HCT116 (cell line): Measurements from ENCODE around the gene SCAANT1. TPM values are rescaled to one million over a fixed set of nuclear protein-coding genes. Genes with fewer than 3 reads are reported as not detected.

Experiments
- ATAC-seq: fragments of 200-7000 bp; cut with Tn5 transposase; 2 replicates; pipeline ENCODE4 v1.9.1; 2020; ENCODE audit warnings: mild to moderate bottlenecking, moderate library complexity
- BruUV-seq: library from RNA; stranded (reverse); fragments of 400-500 nt; replicated peaks from 2 replicates; lab custom pipeline; 2021; lab: Mats Ljungman, UMichigan
- CTCF ChIA-PET: fragments of 300-600 bp; sonication (Branson Sonifier 250); formaldehyde crosslinking; loops from one replicate; lab custom pipeline; 2021; ENCODE audit warnings: antibody characterized with exemption; lab: Charles Lee
- POLR2A ChIA-PET: fragments of 300-600, 350-600 bp; sonication (Branson Sonifier 250); formaldehyde crosslinking; loops from one replicate; lab custom pipeline; 2021; ENCODE audit warnings: antibody characterized with exemption; lab: Charles Lee
- RAD21 ChIA-PET, 2 experiments: fragments of 300-600 bp; sonication (Branson Sonifier 250); formaldehyde crosslinking; loops; one replicate each; lab custom pipeline; 2023; ENCODE audit warnings: low total read pairs in 2 of 2; ENCODE audit not compliant: uncharacterized antibody in 2 of 2, unreplicated experiment in 2 of 2, low non-redundant PET in 1 of 2; lab: Charles Lee
- DNase-seq: peaks from one replicate; pipeline ENCODE4 v3.0.0-alpha.2; 2010; ENCODE audit warnings: low read depth, low spot score
- H2AFZ ChIP-seq: fragments of 200-600 bp; shearing (Covaris generic), sonication (generic); 2 replicates; pipeline ENCODE4 v1.6.1; 2017; ENCODE audit warnings: low read depth, mixed run types, mixed read lengths, antibody characterized with exemption, low read length; ENCODE audit not compliant: poor library complexity, severe bottlenecking
- H3K27ac ChIP-seq: 2 replicates; pipeline ENCODE4 v1.5.1; 2012; ENCODE audit warnings: low read depth, low read length
- H3K27me3 ChIP-seq: fragments of 200-600 bp; sonication (generic); 2 replicates; pipeline ENCODE4 v1.6.1; 2016; ENCODE audit warnings: mixed run types, low read length, mixed read lengths; ENCODE audit not compliant: insufficient read depth
- H3K36me3 ChIP-seq, 2 experiments: fragments of 200-500 bp in 1 of 2; fragments of 200-600 bp in 1 of 2; sonication (Bioruptor generic) in 1 of 2; sonication (generic) in 1 of 2; 2 replicates each; pipeline versions ENCODE4 v1.5.1 to v1.6.1; 2014 to 2016; ENCODE audit warnings: low read length in 2 of 2, inconsistent platforms in 1 of 2, mixed read lengths in 1 of 2, mixed run types in 1 of 2; ENCODE audit not compliant: insufficient read depth in 2 of 2, control insufficient read depth in 1 of 2
- H3K4me1 ChIP-seq, 2 experiments: fragments of 200-600 bp in 1 of 2; sonication (generic) in 1 of 2; 2 replicates each; pipeline versions ENCODE4 v1.5.1 to v1.6.1; 2012 to 2017; ENCODE audit warnings: low read length in 2 of 2, inconsistent platforms in 1 of 2, mild to moderate bottlenecking in 1 of 2, mixed read lengths in 1 of 2, mixed run types in 1 of 2, moderate library complexity in 1 of 2; ENCODE audit not compliant: insufficient read depth in 2 of 2, control insufficient read depth in 1 of 2
- H3K4me2 ChIP-seq: fragments of 200-600 bp; sonication (generic); 2 replicates; pipeline ENCODE4 v1.6.1; 2017; ENCODE audit warnings: mixed run types, low read length, mixed read lengths
- H3K4me3 ChIP-seq, 2 experiments: fragments of 200-600 bp in 1 of 2; sonication (generic) in 1 of 2; replicated peaks in 1 of 2; 2 replicates each; pipeline ENCODE4 v1.5.1; 2011 to 2016; ENCODE audit warnings: low read length in 2 of 2, control low read depth in 1 of 2, low read depth in 1 of 2, mild to moderate bottlenecking in 1 of 2, mixed read lengths in 1 of 2, mixed run types in 1 of 2
- H3K79me2 ChIP-seq: fragments of 200-600 bp; sonication (generic); 2 replicates; pipeline ENCODE4 v1.6.1; 2017; ENCODE audit warnings: mild to moderate bottlenecking, mixed run types, low read length, moderate library complexity, mixed read lengths; ENCODE audit not compliant: insufficient read depth
- H3K9ac ChIP-seq: fragments of 200-600 bp; sonication (generic); 2 replicates; pipeline ENCODE4 v1.6.1; 2016; ENCODE audit warnings: low read length, mixed read lengths
- H3K9me2 ChIP-seq: fragments of 200-600 bp; sonication (generic), shearing (Covaris generic); 2 replicates; pipeline ENCODE4 v1.6.1; 2017; ENCODE audit warnings: mixed run types, mild to moderate bottlenecking, moderate library complexity; ENCODE audit not compliant: insufficient read depth
- H3K9me3 ChIP-seq, 2 experiments: fragments of 200-500 bp in 1 of 2; fragments of 200-600 bp in 1 of 2; sonication (Bioruptor generic) in 1 of 2; sonication (generic) in 1 of 2; 2 replicates each; pipeline ENCODE4 v1.6.1; 2014 to 2017; ENCODE audit warnings: low read length in 2 of 2, mixed read lengths in 2 of 2, inconsistent platforms in 1 of 2, low read depth in 1 of 2, mild to moderate bottlenecking in 1 of 2, mixed run types in 1 of 2, moderate library complexity in 1 of 2; ENCODE audit not compliant: control insufficient read depth in 1 of 2, insufficient read depth in 1 of 2
- H4K20me1 ChIP-seq: fragments of 200-600 bp; sonication (generic), shearing (Covaris generic); 2 replicates; pipeline ENCODE4 v1.6.1; 2017; ENCODE audit warnings: mixed run types, mild to moderate bottlenecking, moderate library complexity; ENCODE audit not compliant: insufficient read depth
- CBX3 ChIP-seq: IDR thresholded peaks from 2 replicates; pipeline ENCODE4 v1.6.1; 2012; ENCODE audit warnings: low read depth
- CEBPB ChIP-seq: IDR thresholded peaks from 2 replicates; pipeline ENCODE4 v1.6.1; 2012; ENCODE audit warnings: low read depth
- EGR1 ChIP-seq: IDR thresholded peaks from 2 replicates; pipeline ENCODE4 v1.6.1; 2012; ENCODE audit warnings: low read depth
- ELF1 ChIP-seq: IDR thresholded peaks from 2 replicates; pipeline ENCODE4 v1.6.1; 2012; ENCODE audit warnings: low read depth, borderline replicate concordance
- EZH2 ChIP-seq: fragments of 200-600 bp; sonication (generic); IDR thresholded peaks from 2 replicates; pipeline ENCODE4 v1.6.1; 2017; ENCODE audit warnings: antibody characterized with exemption, mixed run types
- MAX ChIP-seq: IDR thresholded peaks from 2 replicates; pipeline ENCODE4 v1.6.1; 2012
- POLR2A ChIP-seq: IDR thresholded peaks from 2 replicates; pipeline ENCODE4 v1.7.0; 2011; ENCODE audit warnings: borderline replicate concordance; ENCODE audit not compliant: insufficient read depth, insufficient read length; ENCODE audit errors: extremely low read depth
- POLR2AphosphoS5 ChIP-seq: IDR thresholded peaks from 2 replicates; pipeline ENCODE4 v1.6.1; 2011; ENCODE audit warnings: mild to moderate bottlenecking, low read depth, low read length, moderate library complexity
- RAD21 ChIP-seq: IDR thresholded peaks from 2 replicates; pipeline ENCODE4 v1.6.1; 2012; ENCODE audit warnings: low read depth, mild to moderate bottlenecking
- REST ChIP-seq: IDR thresholded peaks from 2 replicates; pipeline ENCODE4 v1.6.1; 2012; ENCODE audit warnings: low read depth
- SIN3A ChIP-seq: IDR thresholded peaks from 2 replicates; pipeline ENCODE4 v1.6.1; 2012; ENCODE audit warnings: low read depth
- SP1 ChIP-seq: IDR thresholded peaks from 2 replicates; pipeline ENCODE4 v1.6.1; 2012; ENCODE audit warnings: low read depth
- TCF7L2 ChIP-seq: IDR thresholded peaks from 2 replicates; pipeline ENCODE4 v1.7.0; 2011; ENCODE audit warnings: borderline replicate concordance, inconsistent platforms; ENCODE audit not compliant: insufficient read depth, insufficient read length; ENCODE audit errors: extremely low read depth
- YY1 ChIP-seq: IDR thresholded peaks from 2 replicates; pipeline ENCODE4 v1.6.1; 2011; ENCODE audit warnings: low read length, low read depth, moderate library complexity, mild to moderate bottlenecking; ENCODE audit not compliant: insufficient replicate concordance; ENCODE audit errors: extremely low read depth
- ZBTB33 ChIP-seq: IDR thresholded peaks from 2 replicates; pipeline ENCODE4 v1.6.1; 2011; ENCODE audit warnings: mild to moderate bottlenecking, low read length, moderate library complexity; ENCODE audit not compliant: insufficient replicate concordance; ENCODE audit errors: extremely low read depth
- ZNF274 ChIP-seq: fragments of 200-500 bp; sonication (Bioruptor generic); IDR thresholded peaks from 2 replicates; pipeline ENCODE4 v1.6.1; 2014; ENCODE audit warnings: mild to moderate bottlenecking, low read depth, low read length, inconsistent platforms
- intact Hi-C: fragments of 100-400 bp; cut with micrococcal nuclease; formaldehyde crosslinking; loops from 2 replicates; pipeline ENCODE4 v1.10.0; 2022
- total RNA-seq: library from RNA; stranded (reverse); gene quantifications from one replicate; pipeline ENCODE4 v1.2.1, GENCODE V29; 2021; ENCODE audit not compliant: unreplicated experiment

Gene SCAANT1
- total RNA-seq, 1 experiment from 2014 or later = not detected

GRCh38 chr3:63947594-63947993 is 35.4 kb upstream of the SCAANT1 start:
- no peaks in the 10 kb centered on the region for H3K36me3 ChIP-seq
- peaks cover 6% of the 10 kb centered on the region; the same call in 1 of the 2 replicates for H4K20me1 ChIP-seq
- no peaks in the 10 kb centered on the region for H3K27me3 ChIP-seq
- no TSS peak for BruUV-seq
- no peak overlapping the region for H3K9ac ChIP-seq
- no peak overlapping the region for H2AFZ ChIP-seq
- ChIA-PET RAD21 (no interaction called here), CTCF (no interaction called here), POLR2A (no interaction called here)
- no peak for ATAC-seq
- H3K9me2 ChIP-seq = no peaks in the 10 kb centered on the region
- no peak overlapping the region for H3K27ac ChIP-seq
- TF ChIP-seq SP1 (no peak), CBX3 (no peak), SIN3A (no peak), POLR2A (no peak), ELF1 (no peak)
- no peak overlapping the region for H3K4me2 ChIP-seq
- peaks cover 42% of the 10 kb centered on the region for H3K79me2 ChIP-seq
- no peaks in the 10 kb centered on the region for H3K9me3 ChIP-seq
- H3K4me1 ChIP-seq = no peaks in the 10 kb centered on the region
- intact Hi-C loops = no loop called here
- H3K4me3 ChIP-seq = no peak overlapping the region
- DNase-seq = no peak

GRCh38 chr3:63946753-63947152 is 34.6 kb upstream of the SCAANT1 start:
- H3K27me3 ChIP-seq = no peaks in the 10 kb centered on the region
- H3K9ac ChIP-seq = no peak overlapping the region
- H3K9me2 ChIP-seq = no peaks in the 10 kb centered on the region
- BruUV-seq = no TSS peak
- no peak overlapping the region for H3K4me3 ChIP-seq
- H3K4me1 ChIP-seq = no peaks in the 10 kb centered on the region
- H3K36me3 ChIP-seq = no peaks in the 10 kb centered on the region
- DNase-seq = no peak
- CTCF ChIA-PET = no interaction called here
- intact Hi-C loops = no loop called here
- H4K20me1 ChIP-seq = peaks cover 6% of the 10 kb centered on the region; the same call in 1 of the 2 replicates
- H3K9me3 ChIP-seq = no peaks in the 10 kb centered on the region
- POLR2A ChIA-PET = no interaction called here
- H3K27ac ChIP-seq = no peak overlapping the region
- RAD21 ChIA-PET = no interaction called here
- no peak for ATAC-seq
- no peak overlapping the region for H3K4me2 ChIP-seq
- H3K79me2 ChIP-seq = peaks cover 45% of the 10 kb centered on the region
- H2AFZ ChIP-seq = no peak overlapping the region
- TF ChIP-seq TCF7L2 = no peak
- TF ChIP-seq EZH2 = no peak
- TF ChIP-seq ZNF274 = no peak
- TF ChIP-seq EGR1 = no peak
- no peak for TF ChIP-seq MAX
- no peak for TF ChIP-seq ZBTB33
- TF ChIP-seq REST = no peak
- TF ChIP-seq POLR2AphosphoS5 = no peak
- no peak for TF ChIP-seq CEBPB
- no peak for TF ChIP-seq YY1
- no peak for TF ChIP-seq SP1
- TF ChIP-seq RAD21 = no peak
- TF ChIP-seq POLR2A = no peak
